K562 (cell line): ENCODE measurements around the gene SCAMP5. TPM values are rescaled to one million over a fixed set of nuclear protein-coding genes. Genes with fewer than 3 reads are reported as not detected.

Experiments used
- ATAC-seq: fragments of 200-7000 bp; cut with Tn5 transposase; 3 replicates; pipeline ENCODE4 v1.9.1; 2020; ENCODE audit warnings: moderate library complexity
- BruUV-seq: library from RNA; stranded (reverse); fragments of 400-500 nt; replicated peaks from 2 replicates; lab custom pipeline; 2021; lab: Mats Ljungman, UMichigan
- CTCF ChIA-PET: fragments of 300-600 bp; formaldehyde crosslinking; extraction: SDS; loops from one replicate; lab custom pipeline; 2021; ENCODE audit warnings: low intra/inter-chr PET ratio; lab: Yijun Ruan, JAX
- POLR2A ChIA-PET: fragments of 300-600, 350-650 bp; sonication (Branson Sonifier 250); formaldehyde crosslinking; extraction: SDS; loops from one replicate; lab custom pipeline; 2021; ENCODE audit warnings: antibody characterized with exemption, inconsistent platforms; lab: Yijun Ruan, JAX
- DNase-seq, 4 experiments: peaks; one replicate each; pipeline versions ENCODE4 v3.0.0 to v3.0.0-alpha.2; 2011 to 2018; ENCODE audit warnings: low spot score in 3 of 4, mixed read lengths in 3 of 4; ENCODE audit errors: extremely low read depth in 1 of 4
- FAIRE-seq: peaks from 2 replicates; lab custom pipeline; 2011; peaks lifted over from hg19 to GRCh38; lab: Jason Lieb, UNC
- H2AFZ ChIP-seq: 2 replicates; pipeline ENCODE4 v1.6.0; 2011; ENCODE audit warnings: low read depth, low read length, control low read depth, inconsistent platforms
- H3K27ac ChIP-seq: fragments of 200-600 bp; 3 replicates; pipeline ENCODE4 v1.8.0; 2011; ENCODE audit warnings: low read depth, mild to moderate bottlenecking, control low read depth, inconsistent platforms, low read length, moderate library complexity, mixed read lengths; ENCODE audit errors: extremely low read depth
- H3K27me3 ChIP-seq, 2 experiments: fragments of 300-600 bp in 1 of 2; 2 replicates in 1 of 2; 3 replicates in 1 of 2; pipeline versions ENCODE4 v1.6.0 to v1.8.0; 2011; ENCODE audit warnings: inconsistent platforms in 2 of 2, low read length in 2 of 2, mild to moderate bottlenecking in 1 of 2, mixed read lengths in 1 of 2, moderate library complexity in 1 of 2; ENCODE audit not compliant: control insufficient read depth in 2 of 2, insufficient read depth in 2 of 2
- H3K36me3 ChIP-seq: fragments of 300-600 bp; 3 replicates; pipeline ENCODE4 v1.8.0; 2011; ENCODE audit warnings: mild to moderate bottlenecking, low read length, inconsistent platforms; ENCODE audit not compliant: control insufficient read depth, insufficient read depth
- H3K4me1 ChIP-seq, 2 experiments: fragments of 200-600 bp in 1 of 2; replicated peaks in 1 of 2; 2 replicates in 1 of 2; 3 replicates in 1 of 2; pipeline versions ENCODE4 v1.5.1 to v1.8.0; 2011; ENCODE audit warnings: inconsistent platforms in 2 of 2, low read length in 2 of 2, mild to moderate bottlenecking in 1 of 2, mixed read lengths in 1 of 2, moderate library complexity in 1 of 2; ENCODE audit not compliant: control insufficient read depth in 2 of 2, insufficient read depth in 2 of 2
- H3K4me2 ChIP-seq: 2 replicates; pipeline ENCODE4 v1.6.1; 2011; ENCODE audit warnings: low read length, control low read depth, inconsistent platforms, mixed read lengths; ENCODE audit not compliant: insufficient read depth
- H3K4me3 ChIP-seq: fragments of 200-600 bp; sonication (generic), shearing (Covaris generic); 2 replicates; pipeline ENCODE4 v1.5.1; 2016; ENCODE audit warnings: control low read depth, inconsistent platforms
- H3K79me2 ChIP-seq: fragments of 200-600 bp; 3 replicates; pipeline ENCODE4 v1.8.0; 2011; ENCODE audit warnings: low read length, inconsistent platforms; ENCODE audit not compliant: control insufficient read depth, insufficient read depth
- H3K9ac ChIP-seq, 2 experiments: 2 replicates each; pipeline versions ENCODE4 v1.6.0 to v1.6.1; 2011; ENCODE audit warnings: low read depth in 2 of 2, low read length in 2 of 2, control low read depth in 1 of 2, inconsistent platforms in 1 of 2, mild to moderate bottlenecking in 1 of 2, mixed read lengths in 1 of 2; ENCODE audit not compliant: insufficient read depth in 1 of 2
- H3K9me1 ChIP-seq: one replicate; pipeline ENCODE4 v1.6.0; 2011; ENCODE audit warnings: inconsistent platforms, mild to moderate bottlenecking, low read length, moderate library complexity; ENCODE audit not compliant: control insufficient read depth, insufficient read depth
- H3K9me3 ChIP-seq: replicated peaks from 2 replicates; pipeline ENCODE4 v1.5.1; 2011; ENCODE audit warnings: low read depth, low read length, inconsistent platforms; ENCODE audit not compliant: control insufficient read depth, insufficient read depth
- H4K20me1 ChIP-seq: replicated peaks from 2 replicates; pipeline ENCODE4 v1.6.1; 2011; ENCODE audit warnings: low read length, inconsistent platforms, mixed read lengths; ENCODE audit not compliant: control insufficient read depth, insufficient read depth
- DPF2 ChIP-seq: fragments of 450-650 bp; IDR thresholded peaks from 2 replicates; pipeline ENCODE4 v1.6.1; 2016
- TEAD4 ChIP-seq, 2 experiments: sonication (generic) in 1 of 2; formaldehyde crosslinking in 1 of 2; IDR thresholded peaks; 2 replicates each; pipeline versions ENCODE4 v1.6.1 to v1.8.0; 2012 to 2022; ENCODE audit warnings: borderline replicate concordance in 1 of 2, inconsistent platforms in 1 of 2, low read length in 1 of 2, mild to moderate bottlenecking in 1 of 2, missing genetic modification reagents in 1 of 2
- WGBS: fragments of 100-300 bp; shearing (Covaris generic); methylation state at CpG from one replicate; pipeline ENCODE4 v1.1.6; 2016; ENCODE audit warnings: low coverage, mixed read lengths; ENCODE audit not compliant: insufficient coverage; ENCODE audit errors: missing lambda C conversion rate; 5-methylcytosine and 5-hydroxymethylcytosine counted together
- in situ Hi-C: fragments of 300-500 bp; cut with MboI; formaldehyde crosslinking; loops from 4 replicates; pipeline ENCODE4 v1.15.0; 2018; ENCODE audit warnings: inconsistent platforms, mixed read lengths
- intact Hi-C: fragments of 100-400 bp; cut with micrococcal nuclease; formaldehyde crosslinking; loops from 2 replicates; pipeline ENCODE4 v1.14.2; 2022
- polyA plus RNA-seq, 8 experiments: library from polyadenylated mRNA; depleted of rRNA in 4 of 8; stranded (reverse) in 5 of 8; unstranded in 3 of 8; fragments of >200 nt; fragmentation: Nextera tagmentation in 2 of 8; fragmentation: Illumina TruSeq in 1 of 8; extraction: Ambion mirVana in 2 of 8; extraction: Trizol in 1 of 8; gene quantifications; 2 replicates each; pipeline versions ENCODE4 v1.2.1 to v1.2.3, GENCODE V29; 2011 to 2014; ENCODE audit warnings: inconsistent platforms in 1 of 8, missing spikeins in 1 of 8
- total RNA-seq, 7 experiments: library from RNA; depleted of rRNA in 6 of 7; stranded (reverse); fragments of >200 nt in 6 of 7; fragmentation: Illumina TruSeq in 2 of 7; extraction: Trizol in 2 of 7; gene quantifications; 2 replicates each; pipeline versions ENCODE4 v1.2.1 to v1.2.3, GENCODE V29; 2011 to 2021; ENCODE audit warnings: low replicate concordance in 1 of 7
- TF ChIP-seq, protein P1 (sequence below): fragments of 450-650 bp; IDR thresholded peaks from 2 replicates; pipeline ENCODE4 v1.6.1; 2016; ENCODE audit warnings: mild to moderate bottlenecking, moderate library complexity

The SCAMP5 gene
- total and polyA plus RNA-seq, 9 of the 15 experiments (the other 6 are each of a cell fraction or from before 2014, with no cell fraction given), result 0.09 to 0.29 (median 0.19) TPM; not detected in 5

DNA sequence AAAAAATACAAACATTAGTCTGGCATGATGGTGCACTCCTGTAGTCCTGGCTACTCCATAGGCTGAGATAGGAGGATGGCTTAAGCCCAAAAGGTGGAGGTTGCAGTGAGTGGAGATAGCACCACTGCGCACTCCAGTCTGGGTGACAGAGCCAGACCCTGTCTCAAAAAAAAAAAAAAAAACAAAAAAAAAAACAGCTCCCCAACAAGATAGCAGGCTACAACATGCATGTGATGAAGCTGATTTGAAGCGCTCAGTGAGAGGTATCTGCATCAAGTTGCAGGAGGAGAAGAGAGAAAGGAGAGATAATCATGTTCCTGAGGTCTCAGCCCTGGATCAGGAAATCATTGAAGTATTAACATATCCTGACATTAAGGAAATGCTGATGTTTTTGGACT lies 27.4 kb downstream of the SCAMP5 start:
- H3K27me3 ChIP-seq, result no peaks in the 10 kb centered on the region; a peak in 1 of 5 replicates
- H4K20me1 ChIP-seq, result no peaks in the 10 kb centered on the region
- intact Hi-C loops (no loop called here), in situ Hi-C loops (loop anchor here (10.0 kb wide), 1 partner anchor 652 kb away; no protein-coding TSS in a partner anchor)
- no peak overlapping the region for H3K4me3 ChIP-seq
- H3K27ac ChIP-seq, result peak overlapping the region; percentile 95
- ChIA-PET CTCF (no interaction called here), POLR2A (interaction anchor here (0.6 to 2.1 kb wide), 17 partner anchors 9 to 381 kb away, joined by 3 to 18 read pairs (median 4); partner anchors contain the start of gene RPP25)
- peak overlapping the region; percentile 93 for H2AFZ ChIP-seq
- peak overlapping the region; percentile 66 for H3K4me2 ChIP-seq
- peaks cover 19% of the 10 kb centered on the region for H3K79me2 ChIP-seq
- DNase-seq, result peak; percentile 26 to 64 (median 40)
- H3K9me1 ChIP-seq, result no peaks in the 10 kb centered on the region
- no peaks in the 10 kb centered on the region for H3K9me3 ChIP-seq
- ATAC-seq, result peak; percentile 47
- no peak for FAIRE-seq
- WGBS, result 21% methylated on average over 2 of the region's 2 CpGs
- peaks cover 12% of the 10 kb centered on the region for H3K36me3 ChIP-seq
- BruUV-seq, result no TSS peak
- H3K4me1 ChIP-seq, result peaks cover 10 to 18% of the 10 kb centered on the region in 2 experiments; a peak in 4 of 5 replicates
- peak overlapping the region in 1 of 2 experiments; percentile 98; a peak in 2 of 4 replicates for H3K9ac ChIP-seq
- TF ChIP-seq TEAD4 (IDR thresholded peaks at IDR 0.05; ENCODE audit: low read length) (peak; percentile 7; the same call in 1 of the 2 replicates), TEAD4 (CRISPR knock-in tag; IDR thresholded peaks at IDR 0.05; ENCODE audit: borderline replicate concordance) (no peak), DPF2 (peak; percentile 68; the same call in 1 of the 2 replicates)
- TF ChIP-seq, protein P1, sequence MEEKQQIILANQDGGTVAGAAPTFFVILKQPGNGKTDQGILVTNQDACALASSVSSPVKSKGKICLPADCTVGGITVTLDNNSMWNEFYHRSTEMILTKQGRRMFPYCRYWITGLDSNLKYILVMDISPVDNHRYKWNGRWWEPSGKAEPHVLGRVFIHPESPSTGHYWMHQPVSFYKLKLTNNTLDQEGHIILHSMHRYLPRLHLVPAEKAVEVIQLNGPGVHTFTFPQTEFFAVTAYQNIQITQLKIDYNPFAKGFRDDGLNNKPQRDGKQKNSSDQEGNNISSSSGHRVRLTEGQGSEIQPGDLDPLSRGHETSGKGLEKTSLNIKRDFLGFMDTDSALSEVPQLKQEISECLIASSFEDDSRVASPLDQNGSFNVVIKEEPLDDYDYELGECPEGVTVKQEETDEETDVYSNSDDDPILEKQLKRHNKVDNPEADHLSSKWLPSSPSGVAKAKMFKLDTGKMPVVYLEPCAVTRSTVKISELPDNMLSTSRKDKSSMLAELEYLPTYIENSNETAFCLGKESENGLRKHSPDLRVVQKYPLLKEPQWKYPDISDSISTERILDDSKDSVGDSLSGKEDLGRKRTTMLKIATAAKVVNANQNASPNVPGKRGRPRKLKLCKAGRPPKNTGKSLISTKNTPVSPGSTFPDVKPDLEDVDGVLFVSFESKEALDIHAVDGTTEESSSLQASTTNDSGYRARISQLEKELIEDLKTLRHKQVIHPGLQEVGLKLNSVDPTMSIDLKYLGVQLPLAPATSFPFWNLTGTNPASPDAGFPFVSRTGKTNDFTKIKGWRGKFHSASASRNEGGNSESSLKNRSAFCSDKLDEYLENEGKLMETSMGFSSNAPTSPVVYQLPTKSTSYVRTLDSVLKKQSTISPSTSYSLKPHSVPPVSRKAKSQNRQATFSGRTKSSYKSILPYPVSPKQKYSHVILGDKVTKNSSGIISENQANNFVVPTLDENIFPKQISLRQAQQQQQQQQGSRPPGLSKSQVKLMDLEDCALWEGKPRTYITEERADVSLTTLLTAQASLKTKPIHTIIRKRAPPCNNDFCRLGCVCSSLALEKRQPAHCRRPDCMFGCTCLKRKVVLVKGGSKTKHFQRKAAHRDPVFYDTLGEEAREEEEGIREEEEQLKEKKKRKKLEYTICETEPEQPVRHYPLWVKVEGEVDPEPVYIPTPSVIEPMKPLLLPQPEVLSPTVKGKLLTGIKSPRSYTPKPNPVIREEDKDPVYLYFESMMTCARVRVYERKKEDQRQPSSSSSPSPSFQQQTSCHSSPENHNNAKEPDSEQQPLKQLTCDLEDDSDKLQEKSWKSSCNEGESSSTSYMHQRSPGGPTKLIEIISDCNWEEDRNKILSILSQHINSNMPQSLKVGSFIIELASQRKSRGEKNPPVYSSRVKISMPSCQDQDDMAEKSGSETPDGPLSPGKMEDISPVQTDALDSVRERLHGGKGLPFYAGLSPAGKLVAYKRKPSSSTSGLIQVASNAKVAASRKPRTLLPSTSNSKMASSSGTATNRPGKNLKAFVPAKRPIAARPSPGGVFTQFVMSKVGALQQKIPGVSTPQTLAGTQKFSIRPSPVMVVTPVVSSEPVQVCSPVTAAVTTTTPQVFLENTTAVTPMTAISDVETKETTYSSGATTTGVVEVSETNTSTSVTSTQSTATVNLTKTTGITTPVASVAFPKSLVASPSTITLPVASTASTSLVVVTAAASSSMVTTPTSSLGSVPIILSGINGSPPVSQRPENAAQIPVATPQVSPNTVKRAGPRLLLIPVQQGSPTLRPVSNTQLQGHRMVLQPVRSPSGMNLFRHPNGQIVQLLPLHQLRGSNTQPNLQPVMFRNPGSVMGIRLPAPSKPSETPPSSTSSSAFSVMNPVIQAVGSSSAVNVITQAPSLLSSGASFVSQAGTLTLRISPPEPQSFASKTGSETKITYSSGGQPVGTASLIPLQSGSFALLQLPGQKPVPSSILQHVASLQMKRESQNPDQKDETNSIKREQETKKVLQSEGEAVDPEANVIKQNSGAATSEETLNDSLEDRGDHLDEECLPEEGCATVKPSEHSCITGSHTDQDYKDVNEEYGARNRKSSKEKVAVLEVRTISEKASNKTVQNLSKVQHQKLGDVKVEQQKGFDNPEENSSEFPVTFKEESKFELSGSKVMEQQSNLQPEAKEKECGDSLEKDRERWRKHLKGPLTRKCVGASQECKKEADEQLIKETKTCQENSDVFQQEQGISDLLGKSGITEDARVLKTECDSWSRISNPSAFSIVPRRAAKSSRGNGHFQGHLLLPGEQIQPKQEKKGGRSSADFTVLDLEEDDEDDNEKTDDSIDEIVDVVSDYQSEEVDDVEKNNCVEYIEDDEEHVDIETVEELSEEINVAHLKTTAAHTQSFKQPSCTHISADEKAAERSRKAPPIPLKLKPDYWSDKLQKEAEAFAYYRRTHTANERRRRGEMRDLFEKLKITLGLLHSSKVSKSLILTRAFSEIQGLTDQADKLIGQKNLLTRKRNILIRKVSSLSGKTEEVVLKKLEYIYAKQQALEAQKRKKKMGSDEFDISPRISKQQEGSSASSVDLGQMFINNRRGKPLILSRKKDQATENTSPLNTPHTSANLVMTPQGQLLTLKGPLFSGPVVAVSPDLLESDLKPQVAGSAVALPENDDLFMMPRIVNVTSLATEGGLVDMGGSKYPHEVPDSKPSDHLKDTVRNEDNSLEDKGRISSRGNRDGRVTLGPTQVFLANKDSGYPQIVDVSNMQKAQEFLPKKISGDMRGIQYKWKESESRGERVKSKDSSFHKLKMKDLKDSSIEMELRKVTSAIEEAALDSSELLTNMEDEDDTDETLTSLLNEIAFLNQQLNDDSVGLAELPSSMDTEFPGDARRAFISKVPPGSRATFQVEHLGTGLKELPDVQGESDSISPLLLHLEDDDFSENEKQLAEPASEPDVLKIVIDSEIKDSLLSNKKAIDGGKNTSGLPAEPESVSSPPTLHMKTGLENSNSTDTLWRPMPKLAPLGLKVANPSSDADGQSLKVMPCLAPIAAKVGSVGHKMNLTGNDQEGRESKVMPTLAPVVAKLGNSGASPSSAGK, result peak; percentile 58
